HG03342 (cell line): ENCODE data around the gene IRX4.

ENCODE experiments used
- ATAC-seq: cut with Tn5 transposase; IDR thresholded peaks from one replicate; pipeline ENCODE4 v1.9.1; 2021; ENCODE audit warnings: mild to moderate bottlenecking, moderate library complexity; ENCODE audit not compliant: unreplicated experiment

The IRX4 gene

GRCh38 chr5:1882337-1883119 is at the start of gene IRX4:
TSS of gene IRX4 (minus strand) at chr5:1882925. CDS start at chr5:1882647, 278 bp downstream.
- ATAC-seq: no peak

- ATAC-seq: no peak
Measured at GRCh38 chr5:1931604-1932231, 49.0 kb upstream of the IRX4 start.

- no peak for ATAC-seq
Measured at GRCh38 chr5:1930880-1931603, 48.3 kb upstream of the IRX4 start.

GRCh38 chr5:1930501-1930879 is 47.8 kb upstream of the IRX4 start:
- ATAC-seq: no peak

- ATAC-seq: no peak
Measured at GRCh38 chr5:1929108-1929991, 46.6 kb upstream of the IRX4 start.

- ATAC-seq: no peak
Measured at GRCh38 chr5:1926471-1927341, 44.0 kb upstream of the IRX4 start.

- ATAC-seq: no peak
Measured at GRCh38 chr5:1926071-1926440, 43.3 kb upstream of the IRX4 start.

GRCh38 chr5:1925111-1926070 is 42.7 kb upstream of the IRX4 start:
- no peak for ATAC-seq

GRCh38 chr5:1923766-1924165 is 41.0 kb upstream of the IRX4 start:
- no peak for ATAC-seq

GRCh38 chr5:1923341-1923740 is 40.6 kb upstream of the IRX4 start:
- no peak for ATAC-seq

- no peak for ATAC-seq
Measured at GRCh38 chr5:1921711-1922110, 39.0 kb upstream of the IRX4 start.

GRCh38 chr5:1919750-1920149 is 37.0 kb upstream of the IRX4 start:
- ATAC-seq: no peak

GRCh38 chr5:1919209-1919566 is 36.5 kb upstream of the IRX4 start:
- ATAC-seq: no peak

- no peak for ATAC-seq
Measured at GRCh38 chr5:1918488-1919208, 35.9 kb upstream of the IRX4 start.

- ATAC-seq: no peak
Measured at GRCh38 chr5:1917830-1918487, 35.2 kb upstream of the IRX4 start.

- no peak for ATAC-seq
Measured at GRCh38 chr5:1916041-1917001, 33.6 kb upstream of the IRX4 start.

- ATAC-seq: no peak
Measured at GRCh38 chr5:1915316-1915715, 32.6 kb upstream of the IRX4 start.
